RWPE2 (cell line): ENCODE data around the gene RBSN.

ENCODE experiments used
- ATAC-seq: fragments of 200-7000 bp; cut with Tn5 transposase; 3 replicates; pipeline ENCODE4 v1.9.1; 2021; ENCODE audit warnings: low read depth
- DNase-seq: peaks from one replicate; pipeline ENCODE4 v3.0.0-alpha.2; 2020; ENCODE audit warnings: low spot score
- H3K27ac ChIP-seq: fragments of 450-650 bp; 2 replicates; pipeline ENCODE4 v1.5.1; 2017; ENCODE audit warnings: mild to moderate bottlenecking; ENCODE audit not compliant: poor library complexity, severe bottlenecking
- H3K27me3 ChIP-seq: fragments of 250-450 bp; sonication (Bioruptor Pico); 2 replicates; pipeline ENCODE4 v1.5.1; 2021; ENCODE audit warnings: mild to moderate bottlenecking, moderate library complexity; ENCODE audit not compliant: insufficient read depth, poor library complexity, severe bottlenecking
- H3K36me3 ChIP-seq: fragments of 250-450 bp; sonication (Bioruptor Pico); 2 replicates; pipeline ENCODE4 v1.5.1; 2020; ENCODE audit warnings: low read depth, mild to moderate bottlenecking, moderate library complexity
- H3K4me1 ChIP-seq: fragments of 250-450 bp; sonication (Bioruptor Pico); 2 replicates; pipeline ENCODE4 v1.5.1; 2021; ENCODE audit warnings: mild to moderate bottlenecking, moderate library complexity; ENCODE audit not compliant: insufficient read depth, poor library complexity, severe bottlenecking
- H3K4me3 ChIP-seq: fragments of 250-450 bp; sonication (Bioruptor Pico); 2 replicates; pipeline ENCODE4 v1.5.1; 2021; ENCODE audit warnings: mild to moderate bottlenecking, moderate library complexity; ENCODE audit not compliant: severe bottlenecking
- H3K9me3 ChIP-seq: fragments of 250-450 bp; sonication (Bioruptor Pico); 2 replicates; pipeline ENCODE4 v1.5.1; 2021; ENCODE audit warnings: mild to moderate bottlenecking, moderate library complexity; ENCODE audit not compliant: severe bottlenecking
- CTCF ChIP-seq: fragments of 450-650 bp; IDR thresholded peaks from one replicate; pipeline ENCODE4 v1.5.1; 2017; ENCODE audit warnings: mild to moderate bottlenecking, moderate library complexity; ENCODE audit not compliant: poor library complexity, severe bottlenecking

The RBSN gene

DNA sequence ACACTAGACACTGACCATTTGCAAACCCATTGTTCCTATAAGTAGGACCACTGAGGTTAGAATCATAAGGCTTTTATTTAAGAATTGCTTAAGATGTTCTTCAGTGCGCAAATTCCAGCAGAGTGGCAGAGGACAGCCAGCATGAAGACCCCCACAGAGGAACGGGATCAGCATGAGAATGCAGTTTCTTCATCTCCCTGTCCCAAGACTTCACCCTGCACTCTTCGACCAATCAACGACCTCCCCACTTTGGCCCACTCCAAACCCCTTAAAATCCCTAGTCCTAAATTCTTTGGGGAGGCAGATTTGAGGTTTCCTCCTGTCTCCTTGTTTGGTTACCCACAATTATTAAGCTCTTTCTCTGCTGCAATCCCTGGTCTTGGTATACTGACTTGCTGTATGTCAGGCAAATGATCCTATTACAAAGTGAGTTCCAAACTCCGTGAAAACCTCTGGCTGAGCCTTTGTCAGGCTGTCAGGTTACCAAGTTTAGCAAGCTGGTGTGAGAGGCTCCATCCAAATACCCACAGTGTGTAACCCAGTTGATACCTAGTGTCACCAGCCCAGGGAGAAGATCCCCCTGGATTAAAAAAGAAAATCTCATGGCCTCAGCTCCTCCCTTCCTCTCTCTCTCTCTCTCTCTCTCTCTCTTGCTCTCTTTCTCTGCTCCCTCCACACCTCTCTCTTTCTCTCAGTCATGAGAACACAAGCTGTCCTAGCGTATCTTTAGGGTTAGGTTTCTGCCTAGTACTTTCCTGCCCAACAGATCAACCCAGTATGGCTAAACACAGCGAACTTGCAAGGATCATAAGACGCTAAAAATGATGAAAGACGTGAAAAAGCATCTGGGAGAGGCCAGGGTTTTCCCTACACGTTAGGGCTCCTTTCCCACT, 15.8 kb upstream of the RBSN start:
- Histone ChIP-seq H3K27ac (no peak overlapping the region), H3K36me3 (no peaks in the 10 kb centered on the region), H3K9me3 (no peaks in the 10 kb centered on the region), H3K27me3 (no peaks in the 10 kb centered on the region), H3K4me3 (no peak overlapping the region), H3K4me1 (no peaks in the 10 kb centered on the region)
- TF ChIP-seq CTCF = no peak
- no peak for DNase-seq
- ATAC-seq = no peak

DNA sequence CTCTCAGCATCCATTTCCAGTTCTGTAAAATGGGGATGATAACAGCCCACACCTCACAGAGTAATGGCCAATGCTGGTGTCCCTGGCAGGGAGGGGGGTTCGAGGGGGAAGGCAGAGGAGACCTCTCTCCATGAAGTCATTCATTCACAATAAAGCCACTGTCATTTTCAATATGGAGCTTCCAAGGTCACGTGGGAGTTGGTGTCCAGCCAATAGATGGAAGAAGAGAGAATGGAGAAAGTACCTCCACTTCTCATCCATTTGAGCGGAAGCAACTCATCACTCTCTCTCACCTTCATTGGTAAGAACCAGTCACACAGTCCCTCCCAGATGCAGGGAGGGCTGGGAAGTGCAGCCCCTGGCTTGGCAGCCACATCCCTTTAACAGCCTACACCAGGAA, 14.9 kb upstream of the RBSN start:
- Histone ChIP-seq H3K36me3 (no peaks in the 10 kb centered on the region), H3K27me3 (no peaks in the 10 kb centered on the region), H3K4me3 (no peak overlapping the region), H3K4me1 (no peaks in the 10 kb centered on the region), H3K9me3 (no peaks in the 10 kb centered on the region), H3K27ac (no peak overlapping the region)
- ATAC-seq (no peak), DNase-seq (no peak)
- TF ChIP-seq CTCF = no peak

DNA sequence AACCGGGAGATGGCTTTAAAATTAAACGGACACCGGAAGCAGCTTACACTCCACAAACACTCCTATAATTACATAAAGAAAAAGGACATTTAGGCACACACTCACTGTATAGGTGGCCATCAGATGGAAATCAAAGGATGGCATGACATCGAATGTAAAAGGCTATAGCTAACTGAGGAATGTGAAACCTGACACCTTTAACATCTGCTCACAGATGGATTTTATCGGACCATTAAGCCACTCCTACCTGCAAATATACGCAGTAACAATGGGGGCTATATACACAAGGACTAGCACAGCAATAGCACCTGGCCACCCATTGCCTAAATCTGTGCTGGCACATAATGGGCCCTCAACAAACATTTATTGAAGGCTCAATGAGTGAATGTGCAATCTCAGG, 14.5 kb upstream of the RBSN start:
- Histone ChIP-seq H3K9me3 (no peaks in the 10 kb centered on the region), H3K4me3 (no peak overlapping the region), H3K4me1 (no peaks in the 10 kb centered on the region), H3K27ac (no peak overlapping the region), H3K36me3 (no peaks in the 10 kb centered on the region), H3K27me3 (no peaks in the 10 kb centered on the region)
- no peak for ATAC-seq
- no peak for DNase-seq
- TF ChIP-seq CTCF = no peak

DNA sequence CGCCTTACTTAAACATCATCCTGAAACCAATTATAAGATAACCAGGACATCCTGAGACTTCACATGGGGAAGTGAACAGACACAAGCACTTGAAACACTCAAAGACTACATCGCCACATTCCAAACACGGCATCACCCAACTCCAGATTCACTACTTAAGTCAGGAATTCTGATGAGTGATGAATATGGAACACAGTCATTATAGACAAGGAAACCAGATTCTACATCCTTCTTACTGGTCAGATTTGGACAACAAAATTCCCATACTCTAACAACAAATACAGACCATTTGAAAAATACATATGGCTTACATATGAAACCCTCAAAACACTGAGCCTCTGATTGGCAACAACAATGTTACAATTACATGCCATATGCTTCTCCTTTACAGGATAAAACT, 13.1 kb upstream of the RBSN start:
- no peak for ATAC-seq

More for the DNA sequence above, 13.1 kb upstream of the RBSN start:
- no peak for DNase-seq
- no peak for TF ChIP-seq CTCF
- Histone ChIP-seq H3K27me3 (no peaks in the 10 kb centered on the region), H3K4me3 (no peak overlapping the region), H3K27ac (no peak overlapping the region), H3K36me3 (no peaks in the 10 kb centered on the region), H3K4me1 (no peaks in the 10 kb centered on the region), H3K9me3 (no peaks in the 10 kb centered on the region)
